22Rv1 (cell line): Measurements from ENCODE around the gene NINJ2.
"Not testable (repeated sequence)": the region's sequence is repeated elsewhere in the genome, so short reads cannot be mapped to it uniquely, and the experiment has no call there.

Source experiments
- H3K27ac ChIP-seq: fragments of 450-650 bp; 2 replicates; pipeline ENCODE4 v1.5.1; 2017
- ZFX ChIP-seq: fragments of 450-650 bp; IDR thresholded peaks from 2 replicates; pipeline ENCODE4 v1.6.1; 2017; ENCODE audit warnings: antibody characterized with exemption, borderline replicate concordance
- TF ChIP-seq, protein P1 (sequence below): fragments of 450-650 bp; IDR thresholded peaks from 2 replicates; pipeline ENCODE4 v1.5.1; 2017; ENCODE audit warnings: mild to moderate bottlenecking

Gene NINJ2, protein sequence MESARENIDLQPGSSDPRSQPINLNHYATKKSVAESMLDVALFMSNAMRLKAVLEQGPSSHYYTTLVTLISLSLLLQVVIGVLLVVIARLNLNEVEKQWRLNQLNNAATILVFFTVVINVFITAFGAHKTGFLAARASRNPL

GRCh38 chr12:663293-663871, at the start of gene NINJ2:
Gene NINJ2 (minus strand): TSS chr12:663445. CDS start chr12:663360, 85 bp downstream.
- H3K27ac ChIP-seq, result no peak within 1 kb of the TSS
- TF ChIP-seq ZFX, result no peak
- TF ChIP-seq, protein P1, sequence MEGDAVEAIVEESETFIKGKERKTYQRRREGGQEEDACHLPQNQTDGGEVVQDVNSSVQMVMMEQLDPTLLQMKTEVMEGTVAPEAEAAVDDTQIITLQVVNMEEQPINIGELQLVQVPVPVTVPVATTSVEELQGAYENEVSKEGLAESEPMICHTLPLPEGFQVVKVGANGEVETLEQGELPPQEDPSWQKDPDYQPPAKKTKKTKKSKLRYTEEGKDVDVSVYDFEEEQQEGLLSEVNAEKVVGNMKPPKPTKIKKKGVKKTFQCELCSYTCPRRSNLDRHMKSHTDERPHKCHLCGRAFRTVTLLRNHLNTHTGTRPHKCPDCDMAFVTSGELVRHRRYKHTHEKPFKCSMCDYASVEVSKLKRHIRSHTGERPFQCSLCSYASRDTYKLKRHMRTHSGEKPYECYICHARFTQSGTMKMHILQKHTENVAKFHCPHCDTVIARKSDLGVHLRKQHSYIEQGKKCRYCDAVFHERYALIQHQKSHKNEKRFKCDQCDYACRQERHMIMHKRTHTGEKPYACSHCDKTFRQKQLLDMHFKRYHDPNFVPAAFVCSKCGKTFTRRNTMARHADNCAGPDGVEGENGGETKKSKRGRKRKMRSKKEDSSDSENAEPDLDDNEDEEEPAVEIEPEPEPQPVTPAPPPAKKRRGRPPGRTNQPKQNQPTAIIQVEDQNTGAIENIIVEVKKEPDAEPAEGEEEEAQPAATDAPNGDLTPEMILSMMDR, result no peak

- H3K27ac ChIP-seq, result no peak overlapping the region
- no peak for TF ChIP-seq ZFX
- TF ChIP-seq, protein P1, result no peak
Observed at GRCh38 chr12:712172-712863, 49.1 kb upstream of the NINJ2 start.

- no peak overlapping the region for H3K27ac ChIP-seq
- no peak for TF ChIP-seq ZFX
- TF ChIP-seq, protein P1, result no peak
Observed at GRCh38 chr12:709455-710020, 46.3 kb upstream of the NINJ2 start.

DNA sequence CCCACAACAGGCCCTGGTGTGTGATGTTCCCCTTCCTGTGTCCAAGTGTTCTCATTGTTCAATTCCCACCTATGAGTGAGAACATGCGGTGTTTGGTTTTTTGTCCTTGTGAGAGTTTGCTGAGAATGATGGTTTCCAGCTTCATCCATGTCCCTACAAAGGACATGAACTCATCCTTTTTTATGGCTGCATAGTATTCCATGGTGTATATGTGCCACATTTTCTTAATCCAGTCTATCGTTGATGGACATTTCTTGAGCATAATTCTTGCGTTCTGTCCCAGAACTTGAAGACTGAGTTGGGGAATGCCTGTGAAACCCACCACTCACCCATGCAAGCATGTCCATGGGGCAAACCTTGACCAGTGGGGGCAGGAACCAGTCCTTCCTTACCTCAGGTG, 44.8 kb upstream of the NINJ2 start:
- H3K27ac ChIP-seq, result not testable (repeated sequence)

- H3K27ac ChIP-seq, result no peak overlapping the region
- TF ChIP-seq ZFX, result no peak
- TF ChIP-seq, protein P1, result no peak
Observed at GRCh38 chr12:704516-705242, 41.4 kb upstream of the NINJ2 start.

DNA sequence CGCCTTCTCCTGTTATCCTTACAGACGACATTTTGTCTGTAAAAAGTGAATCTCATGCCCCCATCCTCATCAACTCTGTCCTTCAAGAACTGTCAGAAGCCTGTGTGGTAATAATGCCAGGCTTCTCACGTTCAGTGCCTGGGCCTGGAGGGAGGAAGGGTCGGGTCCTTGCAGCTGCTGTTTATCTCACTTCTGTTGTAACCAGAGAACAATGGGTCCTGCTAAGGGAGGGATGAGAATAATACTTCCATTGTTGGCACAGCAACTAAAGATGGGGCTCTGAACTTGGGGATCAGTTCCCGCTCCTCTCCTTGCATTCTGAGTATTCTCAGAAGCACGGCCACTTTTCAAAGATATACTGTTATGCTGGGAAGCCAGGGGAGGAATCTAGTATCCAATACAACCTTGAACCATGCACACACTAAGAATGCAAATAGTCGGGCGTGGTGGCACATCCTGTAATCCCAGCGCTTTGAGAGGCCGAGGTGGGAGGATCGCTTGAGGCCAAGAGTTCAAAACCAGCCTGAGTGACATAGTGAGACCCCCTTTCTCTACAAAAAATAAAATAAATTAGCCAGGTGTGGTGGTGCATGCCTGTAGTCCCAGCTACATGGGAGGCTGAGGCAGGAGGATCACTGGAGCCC, 38.8 kb upstream of the NINJ2 start:
- H3K27ac ChIP-seq, result no peak overlapping the region
- TF ChIP-seq ZFX, result no peak
- TF ChIP-seq, protein P1, result no peak

DNA sequence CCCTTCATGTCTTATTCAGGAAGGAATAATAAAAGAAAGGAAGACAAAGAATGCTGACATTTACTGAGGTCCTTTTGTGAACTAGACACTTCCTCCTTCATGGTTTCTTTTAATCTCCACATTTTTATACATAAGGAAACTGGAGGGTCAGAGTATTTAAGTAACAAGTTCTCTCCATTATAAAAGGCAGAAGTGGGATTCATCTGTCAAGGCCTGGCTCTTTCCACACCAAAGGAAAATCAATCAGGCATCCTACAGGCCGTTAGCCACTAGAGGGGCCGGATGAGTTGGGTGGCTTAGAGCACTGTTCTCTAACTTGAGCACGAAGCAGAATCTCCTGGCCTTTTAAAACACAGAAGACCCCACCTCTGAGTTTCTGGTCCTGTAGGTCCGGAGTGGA, 36.8 kb upstream of the NINJ2 start:
- no peak for TF ChIP-seq ZFX
- TF ChIP-seq, protein P1, result no peak
- no peak overlapping the region for H3K27ac ChIP-seq

- H3K27ac ChIP-seq, result not testable (repeated sequence)
Observed at GRCh38 chr12:698222-698621, 35.0 kb upstream of the NINJ2 start.
